ENCODE data around the gene RBMY1D. TPM values are rescaled to one million over a fixed set of nuclear protein-coding genes. Genes with fewer than 3 reads are reported as not detected.
"Not testable (repeated sequence)": the region's sequence is repeated elsewhere in the genome, so short reads cannot be mapped to it uniquely, and the experiment has no call there.

Gene RBMY1D
- total RNA-seq (2014; rRNA removed; shearing (Covaris generic)): not detected in 2 replicates
- not detected in 2 replicates for polyA plus RNA-seq (2015; cell fraction: cytosol; rRNA removed)
- polyA plus RNA-seq (2015; cell fraction: nucleus; rRNA removed): not detected in 2 replicates

DNA sequence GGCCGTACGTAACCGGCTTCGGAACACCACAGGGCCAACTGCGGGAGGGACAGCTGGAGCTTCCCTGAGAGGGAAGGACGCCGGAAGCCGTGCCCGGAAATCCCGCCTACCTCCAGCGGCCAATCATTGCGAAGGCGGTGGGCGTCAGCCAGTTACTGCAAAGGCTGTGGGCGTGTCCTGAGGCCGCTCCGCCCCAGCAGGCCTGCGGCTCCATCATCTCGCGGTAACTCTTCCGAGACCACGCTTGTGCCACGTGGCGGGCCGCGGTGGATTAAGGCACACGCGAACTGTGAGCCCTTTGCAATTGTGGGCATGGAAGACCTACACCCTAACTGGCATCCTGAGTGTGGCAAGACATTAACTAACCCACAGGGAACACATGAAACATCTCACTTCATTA, at the start of gene RBMY1D:
Gene RBMY1D, minus strand, starts transcription at position 101 of the 400 bp plus-strand sequence. CDS start 2,013 bp downstream, outside the sequence.
- DNase-seq (ENCODE audit: low read depth): not testable (repeated sequence)

DNA sequence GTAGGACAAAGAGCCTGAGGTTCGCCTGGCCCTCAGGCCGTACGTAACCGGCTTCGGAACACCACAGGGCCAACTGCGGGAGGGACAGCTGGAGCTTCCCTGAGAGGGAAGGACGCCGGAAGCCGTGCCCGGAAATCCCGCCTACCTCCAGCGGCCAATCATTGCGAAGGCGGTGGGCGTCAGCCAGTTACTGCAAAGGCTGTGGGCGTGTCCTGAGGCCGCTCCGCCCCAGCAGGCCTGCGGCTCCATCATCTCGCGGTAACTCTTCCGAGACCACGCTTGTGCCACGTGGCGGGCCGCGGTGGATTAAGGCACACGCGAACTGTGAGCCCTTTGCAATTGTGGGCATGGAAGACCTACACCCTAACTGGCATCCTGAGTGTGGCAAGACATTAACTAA, 23.6 kb upstream of the RBMY1D start, which contains the start of gene RBMY1E:
Gene RBMY1E, minus strand, starts transcription at position 101 of the 400 bp plus-strand sequence. CDS start 1,978 bp downstream, outside the sequence.
- DNase-seq (ENCODE audit: low read depth): not testable (repeated sequence)

DNA sequence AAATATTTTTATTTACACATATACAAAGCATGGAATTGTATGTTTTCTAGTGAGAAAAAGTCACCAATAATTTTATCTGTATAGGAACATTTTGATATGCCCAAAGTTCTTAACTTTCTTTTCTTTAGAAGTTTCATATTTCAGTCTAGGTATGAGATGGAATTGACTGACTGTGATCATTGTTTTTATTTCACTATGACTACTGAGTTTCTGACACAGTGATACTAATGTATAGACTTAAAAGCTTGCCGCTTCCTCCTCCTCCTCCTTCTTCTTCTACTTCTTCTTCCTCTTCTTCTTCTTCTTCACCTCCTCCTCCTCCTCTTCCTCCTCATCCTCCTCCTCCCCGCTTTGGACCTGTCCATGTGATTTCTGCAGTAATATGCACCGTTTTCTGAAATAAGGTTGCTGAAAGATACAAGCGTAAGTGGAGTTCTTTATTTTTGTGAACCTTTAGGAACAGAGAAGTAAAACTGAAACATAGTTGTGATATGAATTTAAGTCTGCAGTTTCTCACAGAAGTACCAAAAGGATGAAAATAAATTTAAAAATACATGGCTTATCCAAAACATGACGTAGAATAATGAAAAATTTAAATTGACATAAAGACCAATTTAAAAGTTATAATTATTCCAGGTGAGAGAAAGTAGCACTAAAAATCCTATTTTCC, 24.8 kb downstream of the RBMY1D start:
- not testable (repeated sequence) for DNase-seq (ENCODE audit: low read depth)

DNA sequence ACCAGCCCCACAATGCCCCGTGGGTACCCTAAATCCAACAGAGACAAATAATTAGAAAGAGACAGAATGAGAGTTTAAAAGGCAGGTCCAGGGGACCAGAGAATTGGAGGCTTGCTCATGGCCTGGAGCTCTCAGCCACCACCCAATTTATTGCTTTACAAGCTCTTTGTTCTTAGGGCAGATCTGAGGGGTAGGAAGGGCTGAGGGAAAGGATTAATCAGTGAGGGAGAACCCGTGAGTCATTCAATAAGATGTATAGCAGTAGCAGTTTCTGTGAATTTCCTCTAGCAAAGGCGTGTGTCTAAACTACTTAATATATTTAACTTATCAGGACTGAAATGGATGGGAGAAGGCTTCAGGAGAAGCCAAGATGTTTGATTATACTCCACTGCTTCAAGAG, 48.8 kb downstream of the RBMY1D start:
- DNase-seq (ENCODE audit: low read depth): no peak

DNA sequence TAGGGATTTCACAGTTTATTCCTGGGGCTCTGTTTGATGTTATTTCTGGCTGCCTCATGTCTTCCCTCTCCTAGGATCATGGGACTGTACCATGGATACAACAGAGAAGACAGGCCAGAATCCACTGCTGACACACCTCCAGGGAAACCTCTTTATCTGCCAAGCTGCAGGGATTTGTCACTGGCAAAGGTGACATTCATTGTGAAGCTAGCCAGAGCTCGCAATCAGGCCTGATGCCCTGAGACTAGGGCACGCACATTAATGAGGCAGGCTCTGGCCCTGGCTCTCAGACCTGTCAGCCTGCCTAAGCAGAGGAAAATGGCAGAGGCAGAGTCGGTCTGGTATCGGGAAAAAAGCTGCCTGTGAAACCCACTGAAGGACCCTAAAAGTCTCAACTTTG, 52.2 kb downstream of the RBMY1D start:
- DNase-seq (ENCODE audit: low read depth): no peak

DNA sequence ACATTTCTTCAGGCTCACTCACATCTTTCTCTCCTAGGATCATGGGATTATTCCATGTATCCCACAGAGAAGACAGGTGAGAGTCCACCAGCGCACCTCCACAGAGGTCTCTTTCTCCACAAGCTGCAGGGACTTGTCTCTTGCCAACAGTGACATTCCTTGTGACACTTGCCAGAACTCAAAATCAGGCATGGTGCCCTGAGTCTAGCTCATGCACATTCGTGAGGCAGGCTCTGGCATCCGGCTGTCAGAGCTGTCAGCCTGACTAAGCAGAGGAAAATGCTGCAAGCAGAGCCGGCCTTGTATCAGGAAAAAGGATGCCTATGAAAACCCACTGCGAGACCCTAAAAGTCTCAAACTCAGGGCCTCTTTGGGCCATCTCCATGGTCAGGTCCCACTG, 54.8 kb downstream of the RBMY1D start:
- no peak for DNase-seq (ENCODE audit: low read depth)

DNA sequence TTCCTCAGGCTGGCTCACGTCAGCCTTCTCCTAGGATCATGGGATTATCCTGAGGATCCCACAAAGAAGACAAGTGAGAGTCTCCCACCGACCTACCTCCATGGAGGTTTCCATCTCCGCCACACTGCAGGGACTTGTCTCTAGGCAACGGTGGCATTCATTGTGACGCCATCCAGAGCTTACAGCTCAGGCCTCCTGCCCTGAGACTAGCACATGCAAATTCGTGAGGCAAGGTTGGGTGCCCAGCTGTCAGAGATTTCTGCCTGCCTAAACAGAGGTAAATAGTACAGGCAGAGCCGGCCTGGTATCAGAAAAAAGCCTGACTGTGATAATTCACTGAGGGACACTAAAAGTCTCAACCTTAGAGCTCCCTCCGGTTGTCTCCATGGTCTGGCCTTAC, 58.0 kb downstream of the RBMY1D start:
- no peak for DNase-seq (ENCODE audit: low read depth)

DNA sequence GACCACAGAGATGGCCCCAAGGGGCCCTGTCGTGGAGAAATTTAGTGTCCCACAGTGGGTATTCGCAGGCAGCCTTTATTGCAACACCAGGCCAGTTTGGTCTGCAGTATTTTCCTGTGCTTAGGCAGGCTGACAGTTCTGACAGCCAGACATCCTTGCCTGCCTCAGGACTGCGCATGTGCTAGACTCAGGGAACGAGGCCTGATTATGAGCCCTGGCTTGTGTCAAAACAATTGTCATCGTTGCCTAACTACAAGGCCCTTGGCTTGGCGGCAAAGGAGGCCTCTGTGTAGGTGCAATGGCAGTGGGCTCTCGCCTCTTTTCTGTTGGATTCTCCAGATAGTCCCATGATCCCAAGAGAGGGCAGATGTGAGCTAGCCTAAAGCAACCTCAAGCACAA, 59.3 kb downstream of the RBMY1D start:
- no peak for DNase-seq (ENCODE audit: low read depth)

Other genes with a start within 250 kb of the RBMY1D start
- 0.51 TPM in 1 of 2 replicates, not detected in the other for gene RBMY1E, start 23.5 kb upstream of the RBMY1D start, total RNA-seq (2014; rRNA removed; shearing (Covaris generic))

Measured in HT1080 (cell line).